OCI-LY1 (cell line): ENCODE data around the gene TGM2.

Experiments used
- H2AFZ ChIP-seq: fragments of 200-600 bp; sonication (generic), shearing (Covaris generic); 2 replicates; pipeline ENCODE4 v1.6.0; 2014; ENCODE audit warnings: antibody characterized with exemption, mild to moderate bottlenecking, low read length
- H3F3A ChIP-seq: fragments of 200-600 bp; sonication (generic), shearing (Covaris generic); 2 replicates; pipeline ENCODE4 v1.6.0; 2014; ENCODE audit warnings: mild to moderate bottlenecking, antibody characterized with exemption, low read length, moderate library complexity; ENCODE audit not compliant: insufficient read depth
- H3K27ac ChIP-seq: fragments of 200-600 bp; sonication (generic); 2 replicates; pipeline ENCODE4 v1.5.1; 2014; ENCODE audit warnings: low read length, mixed run types, mild to moderate bottlenecking, low read depth; ENCODE audit not compliant: poor library complexity, severe bottlenecking
- H3K27me3 ChIP-seq: fragments of 200-600 bp; sonication (generic); 2 replicates; pipeline ENCODE4 v1.6.0; 2014; ENCODE audit warnings: antibody characterized with exemption, mild to moderate bottlenecking, low read length, moderate library complexity; ENCODE audit not compliant: insufficient read depth
- H3K36me3 ChIP-seq: fragments of 200-600 bp; sonication (generic); 2 replicates; pipeline ENCODE4 v1.6.1; 2014; ENCODE audit warnings: mild to moderate bottlenecking, antibody characterized with exemption, low read length, moderate library complexity, mixed read lengths; ENCODE audit not compliant: insufficient read depth
- H3K4me1 ChIP-seq: fragments of 200-600 bp; sonication (generic); 2 replicates; pipeline ENCODE4 v1.5.1; 2014; ENCODE audit warnings: mild to moderate bottlenecking, low read length, moderate library complexity; ENCODE audit not compliant: insufficient read depth, severe bottlenecking
- H3K4me2 ChIP-seq: fragments of 200-600 bp; sonication (generic), shearing (Covaris generic); 2 replicates; pipeline ENCODE4 v1.6.1; 2014; ENCODE audit warnings: low read length
- H3K4me3 ChIP-seq: fragments of 200-600 bp; sonication (generic); 2 replicates; pipeline ENCODE4 v1.5.1; 2014; ENCODE audit warnings: low read length, low read depth, mild to moderate bottlenecking, mixed read lengths; ENCODE audit not compliant: poor library complexity, severe bottlenecking
- H3K79me2 ChIP-seq: fragments of 200-600 bp; shearing (Covaris generic); 2 replicates; pipeline ENCODE4 v1.6.1; 2016; ENCODE audit warnings: mixed run types, low read length, mixed read lengths; ENCODE audit not compliant: insufficient read depth
- H3K9ac ChIP-seq: fragments of 200-600 bp; sonication (generic), shearing (Covaris generic); 2 replicates; pipeline ENCODE4 v1.6.1; 2014; ENCODE audit warnings: mild to moderate bottlenecking, low read length, mixed read lengths
- H3K9me2 ChIP-seq: fragments of 200-600 bp; sonication (generic), shearing (Covaris generic); 2 replicates; pipeline ENCODE4 v1.6.1; 2014; ENCODE audit warnings: low read depth, mild to moderate bottlenecking, low read length, mixed read lengths
- H3K9me3 ChIP-seq: fragments of 200-600 bp; shearing (Covaris generic); 2 replicates; pipeline ENCODE4 v1.6.1; 2014; ENCODE audit warnings: low read length, mixed read lengths
- H4K20me1 ChIP-seq: fragments of 200-600 bp; sonication (generic), shearing (Covaris generic); 2 replicates; pipeline ENCODE4 v1.6.0; 2016; ENCODE audit warnings: mild to moderate bottlenecking, low read length; ENCODE audit not compliant: insufficient read depth
- EZH2 ChIP-seq: fragments of 200-600 bp; sonication (generic), shearing (Covaris generic); IDR thresholded peaks from 2 replicates; pipeline ENCODE4 v1.8.0; 2017; ENCODE audit warnings: borderline replicate concordance, mixed run types, mild to moderate bottlenecking, antibody characterized with exemption, low read length, moderate library complexity, mixed read lengths
- TF ChIP-seq, protein P1 (sequence below): fragments of 200-600 bp; sonication (generic), shearing (Covaris generic); IDR thresholded peaks from 2 replicates; pipeline ENCODE4 v1.5.1; 2017; ENCODE audit warnings: mild to moderate bottlenecking, antibody characterized with exemption, low read length, moderate library complexity, mixed read lengths

The TGM2 gene

DNA sequence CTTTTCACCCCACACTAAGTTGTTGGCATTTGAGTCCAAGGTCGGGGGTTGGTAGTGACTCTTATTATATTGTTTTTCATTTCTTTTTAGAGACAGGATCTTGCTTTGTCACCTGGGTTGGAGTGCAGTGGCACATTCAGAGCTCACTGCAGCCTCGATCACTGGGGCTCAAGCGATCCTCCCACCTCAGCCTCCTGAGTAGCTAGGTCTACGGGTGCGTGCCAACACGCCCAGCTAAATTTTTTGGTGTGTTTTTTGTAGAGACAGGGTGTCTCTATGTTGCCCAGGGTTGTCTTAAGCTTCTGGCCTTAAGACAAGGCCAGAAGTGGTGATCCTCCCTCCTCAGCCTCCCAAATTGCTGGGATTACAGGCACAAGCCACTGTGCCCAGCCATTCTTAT is 25.1 kb upstream of the TGM2 start:
- Histone ChIP-seq H3K27ac (no peak overlapping the region), H3K4me3 (no peak overlapping the region), H3K27me3 (no peaks in the 10 kb centered on the region), H3F3A (no peaks in the 10 kb centered on the region), H3K9me2 (no peaks in the 10 kb centered on the region), H3K4me2 (no peak overlapping the region), H3K79me2 (no peaks in the 10 kb centered on the region), H3K4me1 (no peaks in the 10 kb centered on the region), H2AFZ (no peak overlapping the region), H4K20me1 (no peaks in the 10 kb centered on the region), H3K9me3 (no peaks in the 10 kb centered on the region), H3K9ac (no peak overlapping the region), H3K36me3 (no peaks in the 10 kb centered on the region)
- TF ChIP-seq, protein P1, sequence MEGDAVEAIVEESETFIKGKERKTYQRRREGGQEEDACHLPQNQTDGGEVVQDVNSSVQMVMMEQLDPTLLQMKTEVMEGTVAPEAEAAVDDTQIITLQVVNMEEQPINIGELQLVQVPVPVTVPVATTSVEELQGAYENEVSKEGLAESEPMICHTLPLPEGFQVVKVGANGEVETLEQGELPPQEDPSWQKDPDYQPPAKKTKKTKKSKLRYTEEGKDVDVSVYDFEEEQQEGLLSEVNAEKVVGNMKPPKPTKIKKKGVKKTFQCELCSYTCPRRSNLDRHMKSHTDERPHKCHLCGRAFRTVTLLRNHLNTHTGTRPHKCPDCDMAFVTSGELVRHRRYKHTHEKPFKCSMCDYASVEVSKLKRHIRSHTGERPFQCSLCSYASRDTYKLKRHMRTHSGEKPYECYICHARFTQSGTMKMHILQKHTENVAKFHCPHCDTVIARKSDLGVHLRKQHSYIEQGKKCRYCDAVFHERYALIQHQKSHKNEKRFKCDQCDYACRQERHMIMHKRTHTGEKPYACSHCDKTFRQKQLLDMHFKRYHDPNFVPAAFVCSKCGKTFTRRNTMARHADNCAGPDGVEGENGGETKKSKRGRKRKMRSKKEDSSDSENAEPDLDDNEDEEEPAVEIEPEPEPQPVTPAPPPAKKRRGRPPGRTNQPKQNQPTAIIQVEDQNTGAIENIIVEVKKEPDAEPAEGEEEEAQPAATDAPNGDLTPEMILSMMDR, result no peak
- no peak for TF ChIP-seq EZH2

DNA sequence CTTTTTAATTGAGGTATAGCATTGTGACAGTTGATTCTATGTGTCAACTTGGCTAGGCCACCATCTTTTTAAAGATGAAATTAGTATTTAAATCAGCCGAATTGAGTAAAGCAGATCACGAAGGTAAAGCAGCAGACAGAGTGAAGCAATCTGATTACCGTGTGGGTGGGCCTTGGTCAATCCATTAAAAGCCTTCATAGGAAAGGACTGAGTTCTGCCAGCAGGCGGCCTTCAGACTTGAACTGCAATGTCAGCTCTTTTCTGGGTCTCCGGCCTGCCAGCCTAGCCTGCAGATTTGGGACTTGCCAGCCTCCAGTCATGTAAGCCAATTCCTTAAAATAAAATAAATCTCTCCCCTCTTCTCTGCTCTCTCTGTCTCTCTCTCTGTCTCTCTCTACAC is 22.4 kb upstream of the TGM2 start:
- Histone ChIP-seq H3K4me1 (no peaks in the 10 kb centered on the region), H3K4me2 (no peak overlapping the region), H3K27me3 (no peaks in the 10 kb centered on the region), H3K9me3 (no peaks in the 10 kb centered on the region), H3K9me2 (no peaks in the 10 kb centered on the region), H3K79me2 (no peaks in the 10 kb centered on the region), H2AFZ (no peak overlapping the region), H4K20me1 (no peaks in the 10 kb centered on the region), H3K36me3 (no peaks in the 10 kb centered on the region), H3K9ac (no peak overlapping the region), H3K4me3 (no peak overlapping the region), H3K27ac (no peak overlapping the region), H3F3A (no peaks in the 10 kb centered on the region)
- TF ChIP-seq, protein P1, result 0 out of 2 replicates have a peak, but pooled peaks have one; percentile 5
- no peak for TF ChIP-seq EZH2

DNA sequence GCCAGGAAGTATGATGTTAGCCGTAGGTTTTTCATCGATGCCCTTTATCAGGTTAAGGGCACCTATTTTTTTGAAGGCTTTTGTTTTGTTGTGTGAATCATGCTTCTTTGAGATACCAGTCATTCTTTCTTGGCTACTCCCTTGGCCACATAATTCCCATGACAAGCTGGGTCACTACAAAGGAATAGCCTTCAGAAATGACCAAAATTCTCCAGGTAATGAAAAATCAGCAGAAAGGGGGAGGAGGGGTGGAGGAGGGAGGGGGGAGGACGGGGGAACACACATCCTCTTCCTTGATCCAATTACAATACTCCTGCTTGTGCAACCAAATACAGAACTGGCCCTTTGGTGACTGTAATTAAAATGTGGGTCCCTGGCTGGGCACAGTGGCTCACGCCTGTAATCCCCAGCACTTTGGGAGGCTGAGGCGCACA is 21.7 kb upstream of the TGM2 start:
- Histone ChIP-seq H3K36me3 (no peaks in the 10 kb centered on the region), H3K9me3 (no peaks in the 10 kb centered on the region), H3K79me2 (no peaks in the 10 kb centered on the region), H3K4me1 (no peaks in the 10 kb centered on the region), H3K4me3 (no peak overlapping the region), H4K20me1 (no peaks in the 10 kb centered on the region), H3F3A (no peaks in the 10 kb centered on the region), H3K27me3 (no peaks in the 10 kb centered on the region), H3K9me2 (no peaks in the 10 kb centered on the region), H3K4me2 (no peak overlapping the region), H3K27ac (no peak overlapping the region), H3K9ac (no peak overlapping the region), H2AFZ (no peak overlapping the region)
- TF ChIP-seq, protein P1, result no peak
- TF ChIP-seq EZH2, result no peak
